HG02759 (cell line): Measurements from ENCODE around the gene CHID1.
A peak's percentile ranks its signal among the peaks of the same experiment; 100 is the strongest.

Experiments
- ATAC-seq: cut with Tn5 transposase; IDR thresholded peaks from one replicate; pipeline ENCODE4 v1.9.1; 2021; ENCODE audit warnings: mild to moderate bottlenecking, moderate library complexity; ENCODE audit not compliant: unreplicated experiment

CHID1 gene

GRCh38 chr11:933142-933851 is 22.7 kb upstream of the CHID1 start:
- no peak for ATAC-seq

- ATAC-seq: no peak
Observed at GRCh38 chr11:932435-932834, 21.8 kb upstream of the CHID1 start.

- no peak for ATAC-seq
Observed at GRCh38 chr11:931385-931784, 20.8 kb upstream of the CHID1 start.

- no peak for ATAC-seq
Observed at GRCh38 chr11:929405-929804, 18.8 kb upstream of the CHID1 start.

- ATAC-seq: no peak
Observed at GRCh38 chr11:928786-929185, 18.2 kb upstream of the CHID1 start.

- no peak for ATAC-seq
Observed at GRCh38 chr11:927871-928270, 17.3 kb upstream of the CHID1 start.

GRCh38 chr11:926341-926916 is 15.8 kb upstream of the CHID1 start:
- no peak for ATAC-seq

- ATAC-seq: peak; percentile 92
Observed at GRCh38 chr11:925496-926301, 15.1 kb upstream of the CHID1 start, which contains the start of gene AP2A2. Gene AP2A2, plus strand, starts transcription at chr11:925870. Its CDS starts 152 bp downstream, at chr11:926022.

- ATAC-seq: no peak
Observed at GRCh38 chr11:925158-925495, 14.5 kb upstream of the CHID1 start.

GRCh38 chr11:924406-925157 is 14.0 kb upstream of the CHID1 start:
- ATAC-seq: no peak

GRCh38 chr11:923691-924405 is 13.2 kb upstream of the CHID1 start:
- no peak for ATAC-seq

- ATAC-seq: no peak
Observed at GRCh38 chr11:921921-922678, 11.5 kb upstream of the CHID1 start.

- ATAC-seq: no peak
Observed at GRCh38 chr11:917426-917825, 6.8 kb upstream of the CHID1 start.

GRCh38 chr11:914747-915501 is 4.3 kb upstream of the CHID1 start:
- no peak for ATAC-seq

- no peak for ATAC-seq
Observed at GRCh38 chr11:914204-914603, 3.6 kb upstream of the CHID1 start.

- no peak for ATAC-seq
Observed at GRCh38 chr11:913043-913442, 2.4 kb upstream of the CHID1 start.

- ATAC-seq: no peak
Observed at GRCh38 chr11:912266-912665, 1.7 kb upstream of the CHID1 start.

- ATAC-seq: no peak
Observed at GRCh38 chr11:911890-912219, 1.2 kb upstream of the CHID1 start.
